HEK293T (cell line): ENCODE results near the gene GPNMB.

Source experiments
- CTCF ChIA-PET: fragments of 350-600 bp; formaldehyde crosslinking; extraction: SDS; loops from one replicate; lab custom pipeline; 2021; ENCODE audit warnings: antibody characterized with exemption, inconsistent platforms; lab: Yijun Ruan, JAX
- POLR2A ChIA-PET: fragments of 350-600 bp; formaldehyde crosslinking; extraction: SDS; loops from one replicate; lab custom pipeline; 2020; ENCODE audit warnings: antibody characterized with exemption, inconsistent platforms; lab: Yijun Ruan, JAX
- DNase-seq: peaks from one replicate; pipeline ENCODE4 v3.0.0; 2012; ENCODE audit warnings: mixed read lengths; ENCODE audit errors: extremely low spot score
- ARNT ChIP-seq: fragments of 450-650 bp; IDR thresholded peaks from 2 replicates; pipeline ENCODE4 v1.6.1; 2017; ENCODE audit warnings: mild to moderate bottlenecking
- BHLHE40 ChIP-seq: fragments of 450-650 bp; IDR thresholded peaks from 2 replicates; pipeline ENCODE4 v1.6.1; 2016; ENCODE audit warnings: mild to moderate bottlenecking, moderate library complexity, borderline replicate concordance
- CTBP1 ChIP-seq: fragments of 450-650 bp; IDR thresholded peaks from 2 replicates; pipeline ENCODE4 v1.6.1; 2016; ENCODE audit warnings: borderline replicate concordance
- ELF4 ChIP-seq: fragments of 450-650 bp; IDR thresholded peaks from 2 replicates; pipeline ENCODE4 v1.6.1; 2017; ENCODE audit warnings: antibody characterized with exemption
- FOXA1 ChIP-seq: fragments of 450-650 bp; IDR thresholded peaks from 2 replicates; pipeline ENCODE4 v1.6.1; 2016; ENCODE audit warnings: mild to moderate bottlenecking
- FOXK2 ChIP-seq: fragments of 450-650 bp; IDR thresholded peaks from 2 replicates; pipeline ENCODE4 v1.6.1; 2016; ENCODE audit warnings: mild to moderate bottlenecking
- FOXM1 ChIP-seq: fragments of 450-650 bp; IDR thresholded peaks from 2 replicates; pipeline ENCODE4 v1.6.1; 2017; ENCODE audit warnings: mild to moderate bottlenecking, borderline replicate concordance
- HDGF ChIP-seq: fragments of 450-650 bp; IDR thresholded peaks from 2 replicates; pipeline ENCODE4 v1.6.1; 2017; ENCODE audit warnings: antibody characterized with exemption, borderline replicate concordance
- L3MBTL2 ChIP-seq: fragments of 450-650 bp; conservative IDR thresholded peaks from 2 replicates; pipeline ENCODE4 v1.6.1; 2016; ENCODE audit warnings: mild to moderate bottlenecking
- LEF1 ChIP-seq: fragments of 450-650 bp; IDR thresholded peaks from 2 replicates; pipeline ENCODE4 v1.6.1; 2017; ENCODE audit warnings: mild to moderate bottlenecking, borderline replicate concordance
- NFRKB ChIP-seq: fragments of 450-650 bp; IDR thresholded peaks from 2 replicates; pipeline ENCODE4 v1.6.1; 2016; ENCODE audit warnings: mild to moderate bottlenecking, moderate library complexity
- PKNOX1 ChIP-seq: fragments of 450-650 bp; IDR thresholded peaks from 2 replicates; pipeline ENCODE4 v1.6.1; 2016
- SP1 ChIP-seq: fragments of 450-650 bp; IDR thresholded peaks from 2 replicates; pipeline ENCODE4 v1.6.1; 2017
- SUZ12 ChIP-seq: fragments of 450-650 bp; IDR thresholded peaks from 2 replicates; pipeline ENCODE4 v1.6.1; 2016; ENCODE audit warnings: mild to moderate bottlenecking
- TARDBP ChIP-seq: fragments of 450-650 bp; IDR thresholded peaks from 2 replicates; pipeline ENCODE4 v1.6.1; 2016
- ZNF384 ChIP-seq: fragments of 450-650 bp; IDR thresholded peaks from 2 replicates; pipeline ENCODE4 v1.6.1; 2016

Gene GPNMB

DNA sequence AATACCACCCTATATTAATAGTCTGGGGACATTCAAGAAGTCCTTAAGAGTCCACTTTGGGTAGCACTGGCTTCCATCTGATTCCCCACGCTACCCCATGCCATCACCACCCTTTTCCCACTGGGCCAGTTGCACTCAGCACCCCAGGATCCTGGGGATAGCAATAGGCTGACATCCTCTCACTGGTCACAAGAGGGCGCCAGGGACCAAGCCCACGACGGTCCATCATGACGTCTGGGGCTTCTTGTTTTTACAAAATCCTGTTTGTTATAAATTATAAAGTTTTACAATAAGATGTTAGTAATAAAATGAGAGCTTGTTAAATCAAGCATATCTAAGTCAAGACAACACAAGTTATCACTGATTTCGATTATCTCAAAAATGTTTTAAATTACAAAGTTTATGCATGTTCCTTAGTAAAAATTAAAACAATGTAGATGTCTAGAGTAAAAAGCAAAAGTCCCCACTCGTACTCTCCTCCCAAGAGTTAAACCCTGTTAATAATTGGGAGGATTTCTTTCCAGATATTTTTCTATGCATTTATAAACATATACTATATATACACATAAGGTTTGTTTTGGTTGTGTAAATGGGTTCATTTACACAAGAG lies 15.4 kb downstream of the GPNMB start:
- POLR2A ChIA-PET, result no interaction called here

DNA sequence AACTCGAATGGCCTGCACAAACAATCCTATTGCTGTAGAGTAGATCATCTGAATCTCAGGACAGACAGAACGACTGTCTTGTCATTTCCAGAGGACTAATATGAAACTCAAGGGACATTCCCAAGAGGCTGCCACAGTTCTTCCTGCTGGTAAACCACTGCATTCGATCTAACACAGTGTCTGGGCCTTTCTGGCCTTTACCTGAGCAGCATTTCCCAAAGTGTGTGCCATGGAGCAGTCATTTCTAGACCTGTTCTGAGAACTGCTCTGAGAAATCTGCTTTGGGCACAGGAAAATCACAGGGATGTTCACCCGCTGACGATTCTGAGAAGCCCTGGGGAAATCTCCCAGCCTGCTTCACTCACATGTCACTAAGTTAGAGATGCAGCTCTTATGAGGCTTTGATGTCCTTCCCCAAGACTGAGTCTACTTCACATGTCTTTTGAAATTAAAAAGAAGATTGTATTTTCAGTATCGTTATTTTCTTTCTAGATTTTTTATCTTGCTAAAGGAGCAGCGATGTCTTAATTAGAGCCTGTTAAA lies 18.4 kb downstream of the GPNMB start:
- POLR2A ChIA-PET, result no interaction called here
- no peak for DNase-seq
- CTCF ChIA-PET, result interaction anchor here (3.7 kb wide), 1 partner anchor 8 kb away, joined by 19 read pairs; no protein-coding TSS in a partner anchor
- no peak for TF ChIP-seq L3MBTL2
- TF ChIP-seq ARNT, result no peak
- TF ChIP-seq CTBP1, result no peak
- no peak for TF ChIP-seq ZNF384
- no peak for TF ChIP-seq LEF1
- no peak for TF ChIP-seq FOXA1
- TF ChIP-seq HDGF, result no peak
- TF ChIP-seq TARDBP, result no peak
- TF ChIP-seq FOXK2, result no peak
- no peak for TF ChIP-seq NFRKB
- no peak for TF ChIP-seq FOXM1
- TF ChIP-seq PKNOX1, result no peak
- no peak for TF ChIP-seq SUZ12
- no peak for TF ChIP-seq BHLHE40
- TF ChIP-seq ELF4, result no peak
- no peak for TF ChIP-seq SP1

More for the DNA sequence above, 15.4 kb downstream of the GPNMB start:
- TF ChIP-seq PKNOX1 (0 out of 2 replicates have a peak, but pooled peaks have one; percentile 23), ELF4 (no peak), TARDBP (no peak), FOXK2 (no peak), NFRKB (no peak)
- CTCF ChIA-PET, result interaction anchor here (0.6 to 3.7 kb wide), 5 partner anchors 10 to 554 kb away, joined by 3 to 19 read pairs (median 4); no protein-coding TSS in a partner anchor
- peak; percentile 84 for DNase-seq

DNA sequence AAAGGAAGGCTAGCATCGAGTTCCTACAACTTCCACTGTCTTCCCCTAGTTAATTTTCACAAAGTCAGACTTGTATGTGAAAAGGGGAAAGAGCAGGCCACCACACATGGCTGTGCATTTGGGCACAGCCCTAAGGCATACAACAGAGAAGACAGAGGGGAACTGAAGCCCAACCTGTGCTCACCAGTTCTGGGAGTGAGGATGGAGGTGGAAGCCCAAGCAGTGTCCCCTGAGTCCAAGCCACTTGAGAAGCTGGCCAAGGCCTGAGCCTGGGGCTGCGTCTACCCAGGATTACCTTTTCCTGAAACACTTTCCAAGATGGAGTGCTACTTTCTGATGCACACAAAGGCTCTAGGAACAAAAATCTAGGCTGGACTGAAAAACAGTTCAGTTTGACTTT lies 20.3 kb downstream of the GPNMB start:
- ChIA-PET CTCF (no interaction called here), POLR2A (interaction anchor here (0.5 kb wide), 1 partner anchor 241 kb away, joined by 3 read pairs; no protein-coding TSS in a partner anchor)
- no peak for TF ChIP-seq BHLHE40
- TF ChIP-seq PKNOX1, result no peak
- no peak for DNase-seq

GRCh38 chr7:23267357-23267756 lies 20.8 kb downstream of the GPNMB start:
- no peak for DNase-seq
- TF ChIP-seq FOXK2, result no peak
- TF ChIP-seq SP1, result no peak
- no peak for TF ChIP-seq ZNF384
- no peak for TF ChIP-seq CTBP1
- TF ChIP-seq HDGF, result no peak
- TF ChIP-seq BHLHE40, result no peak
- no peak for TF ChIP-seq ARNT
- TF ChIP-seq LEF1, result no peak
- TF ChIP-seq PKNOX1, result no peak
- TF ChIP-seq FOXM1, result no peak
- no peak for TF ChIP-seq ELF4
- TF ChIP-seq L3MBTL2, result no peak
- no peak for TF ChIP-seq TARDBP
- no peak for TF ChIP-seq SUZ12
- CTCF ChIA-PET, result no interaction called here
- POLR2A ChIA-PET, result interaction anchor here (0.5 kb wide), 1 partner anchor 241 kb away, joined by 3 read pairs; no protein-coding TSS in a partner anchor

DNA sequence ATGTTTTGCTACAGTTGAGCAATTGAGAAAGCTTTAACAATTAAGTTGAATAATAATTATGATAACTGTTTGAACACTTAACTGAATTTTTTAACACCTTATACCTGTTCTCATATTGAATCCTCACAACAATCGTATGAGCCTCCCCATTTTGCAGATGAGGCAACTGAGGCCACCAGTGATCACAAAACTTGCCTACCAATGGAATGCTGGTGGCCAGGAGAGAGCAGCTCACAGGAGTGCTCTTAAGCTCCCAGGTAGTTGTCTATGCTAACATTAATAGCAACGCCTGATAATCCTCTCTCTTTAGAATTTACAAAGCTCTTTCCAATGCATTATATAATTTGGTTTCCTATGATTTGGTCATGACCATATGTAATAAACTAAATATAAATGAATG lies 21.6 kb downstream of the GPNMB start:
- ChIA-PET CTCF (no interaction called here), POLR2A (no interaction called here)
- DNase-seq, result no peak
- TF ChIP-seq ARNT, result no peak

- no peak for TF ChIP-seq HDGF
- TF ChIP-seq ARNT, result no peak
- POLR2A ChIA-PET, result no interaction called here
- DNase-seq, result no peak
- CTCF ChIA-PET, result interaction anchor here (0.6 kb wide), 1 partner anchor 897 kb away, joined by 3 read pairs; no protein-coding TSS in a partner anchor
Measured at GRCh38 chr7:23268746-23269145, 22.2 kb downstream of the GPNMB start.

DNA sequence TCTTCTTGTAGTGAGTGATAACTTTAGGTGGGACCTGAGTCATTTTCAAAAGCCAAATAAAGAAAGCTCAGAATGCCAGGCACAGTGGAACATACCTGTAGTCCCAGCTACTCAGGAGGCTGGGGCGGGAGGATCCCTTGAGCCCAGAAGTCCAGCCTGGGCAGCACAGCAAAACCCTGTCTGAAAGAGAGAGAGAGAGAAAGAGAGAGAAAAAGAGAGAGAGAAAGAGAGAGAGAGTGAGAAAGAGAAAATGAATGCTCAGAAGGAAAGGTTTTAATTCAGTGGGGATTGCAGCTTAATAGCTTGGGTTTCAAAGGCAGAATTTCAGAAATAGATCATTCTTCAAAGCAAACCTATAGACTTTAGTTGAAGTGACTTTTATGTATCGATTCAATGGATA lies 25.7 kb downstream of the GPNMB start:
- ChIA-PET CTCF (interaction anchor here (0.6 to 2.6 kb wide), 15 partner anchors 8 to 462 kb away, joined by 3 to 19 read pairs (median 5); no protein-coding TSS in a partner anchor), POLR2A (interaction anchor here (0.7 to 1.3 kb wide), 3 partner anchors 14 to 91 kb away, joined by 3 to 6 read pairs (median 4); no protein-coding TSS in a partner anchor)
- no peak for DNase-seq
- TF ChIP-seq SUZ12, result no peak
- TF ChIP-seq NFRKB, result no peak
- no peak for TF ChIP-seq ELF4
- no peak for TF ChIP-seq ARNT
- no peak for TF ChIP-seq ZNF384
- TF ChIP-seq L3MBTL2, result no peak
- no peak for TF ChIP-seq TARDBP
- TF ChIP-seq FOXK2, result no peak
- no peak for TF ChIP-seq SP1
- TF ChIP-seq CTBP1, result no peak
- TF ChIP-seq HDGF, result no peak
- no peak for TF ChIP-seq PKNOX1
- TF ChIP-seq LEF1, result no peak
- no peak for TF ChIP-seq FOXA1
- no peak for TF ChIP-seq BHLHE40
- no peak for TF ChIP-seq FOXM1
